HEK293T (cell line): ENCODE data around the gene CLDN6.

Experiments
- CTCF ChIA-PET: fragments of 350-600 bp; formaldehyde crosslinking; extraction: SDS; loops from one replicate; lab custom pipeline; 2021; ENCODE audit warnings: antibody characterized with exemption, inconsistent platforms; lab: Yijun Ruan, JAX
- POLR2A ChIA-PET: fragments of 350-600 bp; formaldehyde crosslinking; extraction: SDS; loops from one replicate; lab custom pipeline; 2020; ENCODE audit warnings: antibody characterized with exemption, inconsistent platforms; lab: Yijun Ruan, JAX
- DNase-seq: peaks from one replicate; pipeline ENCODE4 v3.0.0; 2012; ENCODE audit warnings: mixed read lengths; ENCODE audit errors: extremely low spot score
- ARNT ChIP-seq: fragments of 450-650 bp; IDR thresholded peaks from 2 replicates; pipeline ENCODE4 v1.6.1; 2017; ENCODE audit warnings: mild to moderate bottlenecking
- BHLHE40 ChIP-seq: fragments of 450-650 bp; IDR thresholded peaks from 2 replicates; pipeline ENCODE4 v1.6.1; 2016; ENCODE audit warnings: mild to moderate bottlenecking, moderate library complexity, borderline replicate concordance
- CTBP1 ChIP-seq: fragments of 450-650 bp; IDR thresholded peaks from 2 replicates; pipeline ENCODE4 v1.6.1; 2016; ENCODE audit warnings: borderline replicate concordance
- ELF4 ChIP-seq: fragments of 450-650 bp; IDR thresholded peaks from 2 replicates; pipeline ENCODE4 v1.6.1; 2017; ENCODE audit warnings: antibody characterized with exemption
- FOXA1 ChIP-seq: fragments of 450-650 bp; IDR thresholded peaks from 2 replicates; pipeline ENCODE4 v1.6.1; 2016; ENCODE audit warnings: mild to moderate bottlenecking
- FOXK2 ChIP-seq: fragments of 450-650 bp; IDR thresholded peaks from 2 replicates; pipeline ENCODE4 v1.6.1; 2016; ENCODE audit warnings: mild to moderate bottlenecking
- FOXM1 ChIP-seq: fragments of 450-650 bp; IDR thresholded peaks from 2 replicates; pipeline ENCODE4 v1.6.1; 2017; ENCODE audit warnings: mild to moderate bottlenecking, borderline replicate concordance
- HDGF ChIP-seq: fragments of 450-650 bp; IDR thresholded peaks from 2 replicates; pipeline ENCODE4 v1.6.1; 2017; ENCODE audit warnings: antibody characterized with exemption, borderline replicate concordance
- L3MBTL2 ChIP-seq: fragments of 450-650 bp; conservative IDR thresholded peaks from 2 replicates; pipeline ENCODE4 v1.6.1; 2016; ENCODE audit warnings: mild to moderate bottlenecking
- LEF1 ChIP-seq: fragments of 450-650 bp; IDR thresholded peaks from 2 replicates; pipeline ENCODE4 v1.6.1; 2017; ENCODE audit warnings: mild to moderate bottlenecking, borderline replicate concordance
- NFRKB ChIP-seq: fragments of 450-650 bp; IDR thresholded peaks from 2 replicates; pipeline ENCODE4 v1.6.1; 2016; ENCODE audit warnings: mild to moderate bottlenecking, moderate library complexity
- PKNOX1 ChIP-seq: fragments of 450-650 bp; IDR thresholded peaks from 2 replicates; pipeline ENCODE4 v1.6.1; 2016
- SP1 ChIP-seq: fragments of 450-650 bp; IDR thresholded peaks from 2 replicates; pipeline ENCODE4 v1.6.1; 2017
- SUZ12 ChIP-seq: fragments of 450-650 bp; IDR thresholded peaks from 2 replicates; pipeline ENCODE4 v1.6.1; 2016; ENCODE audit warnings: mild to moderate bottlenecking
- TARDBP ChIP-seq: fragments of 450-650 bp; IDR thresholded peaks from 2 replicates; pipeline ENCODE4 v1.6.1; 2016
- ZNF384 ChIP-seq: fragments of 450-650 bp; IDR thresholded peaks from 2 replicates; pipeline ENCODE4 v1.6.1; 2016

Gene CLDN6

GRCh38 chr16:2991566-2992261, 26.3 kb downstream of the CLDN6 start:
- POLR2A ChIA-PET = interaction anchor here (0.5 to 2.0 kb wide), 2 partner anchors 11 to 1973 kb away, joined by 3 to 8 read pairs; partner anchors contain the start of gene PKMYT1

GRCh38 chr16:2990891-2991290, 27.1 kb downstream of the CLDN6 start:
- no peak for DNase-seq
- CTCF ChIA-PET = no interaction called here
- POLR2A ChIA-PET = interaction anchor here (2.0 kb wide), 2 partner anchors 10 to 11 kb away, joined by 4 to 8 read pairs; partner anchors contain the start of gene PKMYT1
- TF ChIP-seq HDGF (no peak), CTBP1 (no peak), NFRKB (no peak), ZNF384 (no peak)

More at GRCh38 chr16:2991566-2992261, 26.3 kb downstream of the CLDN6 start:
- CTCF ChIA-PET = no interaction called here
- TF ChIP-seq L3MBTL2 = no peak
- TF ChIP-seq HDGF = no peak
- no peak for TF ChIP-seq PKNOX1
- TF ChIP-seq NFRKB = no peak
- no peak for TF ChIP-seq FOXK2
- TF ChIP-seq ARNT = no peak
- TF ChIP-seq CTBP1 = no peak
- TF ChIP-seq ELF4 = no peak
- TF ChIP-seq FOXM1 = no peak
- TF ChIP-seq LEF1 = no peak
- TF ChIP-seq FOXA1 = no peak
- TF ChIP-seq BHLHE40 = no peak
- TF ChIP-seq SP1 = no peak
- no peak for DNase-seq

GRCh38 chr16:2988590-2989099, 29.3 kb downstream of the CLDN6 start:
- DNase-seq = no peak
- no peak for TF ChIP-seq SUZ12
- TF ChIP-seq FOXM1 = no peak
- TF ChIP-seq FOXK2 = no peak
- TF ChIP-seq SP1 = no peak
- no peak for TF ChIP-seq L3MBTL2
- TF ChIP-seq NFRKB = no peak
- no peak for TF ChIP-seq TARDBP
- TF ChIP-seq FOXA1 = no peak
- TF ChIP-seq ZNF384 = no peak
- TF ChIP-seq LEF1 = no peak
- TF ChIP-seq PKNOX1 = no peak
- TF ChIP-seq ARNT = no peak
- no peak for TF ChIP-seq HDGF
- no peak for TF ChIP-seq CTBP1
- TF ChIP-seq BHLHE40 = no peak
- ChIA-PET POLR2A (interaction anchor here (0.7 to 2.0 kb wide), 3 partner anchors 8 to 146 kb away, joined by 3 to 4 read pairs (median 4); partner anchors contain the start of genes PKMYT1 and ZNF213), CTCF (no interaction called here)

- ChIA-PET POLR2A (interaction anchor here (1.2 kb wide), 1 partner anchor 147 kb away, joined by 3 read pairs; the partner anchor contains the start of gene ZNF213), CTCF (interaction anchor here (1.1 kb wide), 1 partner anchor 31 kb away, joined by 3 read pairs; no protein-coding TSS in a partner anchor)
- no peak for DNase-seq
- no peak for TF ChIP-seq TARDBP
- TF ChIP-seq CTBP1 = no peak
- peak; percentile 74 for TF ChIP-seq PKNOX1
Measured at GRCh38 chr16:2987833-2988232, 30.1 kb downstream of the CLDN6 start.

GRCh38 chr16:2987286-2987685, 30.7 kb downstream of the CLDN6 start:
- POLR2A ChIA-PET = interaction anchor here (1.2 kb wide), 1 partner anchor 147 kb away, joined by 3 read pairs; the partner anchor contains the start of gene ZNF213
- CTCF ChIA-PET = interaction anchor here (1.1 kb wide), 1 partner anchor 31 kb away, joined by 3 read pairs; no protein-coding TSS in a partner anchor
- no peak for DNase-seq
- TF ChIP-seq SP1 = no peak

- no peak for DNase-seq
Measured at GRCh38 chr16:2986623-2987188, 31.3 kb downstream of the CLDN6 start.

More at GRCh38 chr16:2986623-2987188, 31.3 kb downstream of the CLDN6 start:
- ChIA-PET POLR2A (no interaction called here), CTCF (interaction anchor here (1.1 kb wide), 1 partner anchor 32 kb away, joined by 3 read pairs; no protein-coding TSS in a partner anchor)
- TF ChIP-seq FOXA1 (no peak), ELF4 (no peak), FOXK2 (no peak), L3MBTL2 (no peak), ARNT (no peak), FOXM1 (no peak), TARDBP (no peak), NFRKB (no peak), BHLHE40 (no peak), LEF1 (no peak), SUZ12 (no peak)
